Measurements from ENCODE around the gene CAPZA1. TPM values are rescaled to one million over a fixed set of nuclear protein-coding genes. Genes with fewer than 3 reads are reported as not detected.

CAPZA1 gene
- polyA plus RNA-seq, 1 of the 3 experiments (the other 2 are of a cell fraction) = 50.8 TPM

GRCh38 chr1:112711670-112712069 is 92.0 kb downstream of the CAPZA1 start:
- Histone ChIP-seq H3K27ac (ENCODE audit: low read depth in 2 of 2, low read length in 1 of 2) (no peak overlapping the region), H3K36me3 (replicated peaks in 1 of 2; ENCODE audit: control insufficient read depth in 1 of 2, insufficient read depth in 2 of 2, low read length in 1 of 2) (no peaks in the 10 kb centered on the region), H3K9me3 (no peaks in the 10 kb centered on the region), H3F3A (replicated peaks; ENCODE audit: insufficient read depth) (peaks cover 6% of the 10 kb centered on the region), H3K27me3 (ENCODE audit: insufficient read depth) (no peaks in the 10 kb centered on the region), H3K4me1 (ENCODE audit: control insufficient read depth in 1 of 2, insufficient read depth in 2 of 2, low read depth in 1 of 2, low read length in 1 of 2) (peaks cover 0 to 21% of the 10 kb centered on the region in 2 experiments; a peak in 1 of 4 replicates), H3K4me3 (ENCODE audit: low read depth in 2 of 2, low read length in 1 of 2) (no peak overlapping the region), H3K9ac (no peak overlapping the region), H3K79me2 (ENCODE audit: insufficient read depth) (peaks cover 2% of the 10 kb centered on the region), H3K4me2 (no peak overlapping the region), H3K9me2 (no peaks in the 10 kb centered on the region), H4K20me1 (ENCODE audit: insufficient read depth) (no peaks in the 10 kb centered on the region), H2AFZ (ENCODE audit: low read depth) (no peak overlapping the region)
- CTCF ChIA-PET = interaction anchor here (0.6 to 6.2 kb wide), 5 partner anchors 93 to 699 kb away, joined by 3 to 47 read pairs (median 4); no protein-coding TSS in a partner anchor
- DNase-seq = no peak
- 91% methylated on average over 8 of the region's 11 CpGs for WGBS (ENCODE audit: low lambda C conversion rate)
- TF ChIP-seq, protein P1, sequence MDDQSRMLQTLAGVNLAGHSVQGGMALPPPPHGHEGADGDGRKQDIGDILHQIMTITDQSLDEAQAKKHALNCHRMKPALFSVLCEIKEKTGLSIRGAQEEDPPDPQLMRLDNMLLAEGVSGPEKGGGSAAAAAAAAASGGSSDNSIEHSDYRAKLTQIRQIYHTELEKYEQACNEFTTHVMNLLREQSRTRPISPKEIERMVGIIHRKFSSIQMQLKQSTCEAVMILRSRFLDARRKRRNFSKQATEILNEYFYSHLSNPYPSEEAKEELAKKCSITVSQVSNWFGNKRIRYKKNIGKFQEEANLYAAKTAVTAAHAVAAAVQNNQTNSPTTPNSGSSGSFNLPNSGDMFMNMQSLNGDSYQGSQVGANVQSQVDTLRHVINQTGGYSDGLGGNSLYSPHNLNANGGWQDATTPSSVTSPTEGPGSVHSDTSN (IDR thresholded peaks at IDR 0.05) = no peak
- TF ChIP-seq NRF1 (IDR thresholded peaks at IDR 0.05; ENCODE audit: low read depth, low read length) = no peak
- TF ChIP-seq MAX (IDR thresholded peaks at IDR 0.05; ENCODE audit: low read depth) = no peak
- TF ChIP-seq MXI1 (IDR thresholded peaks at IDR 0.05; ENCODE audit: low read depth, low read length) = no peak
- TF ChIP-seq FOXM1 (IDR thresholded peaks at IDR 0.05; ENCODE audit: low read depth) = no peak
- TF ChIP-seq TEAD4 (IDR thresholded peaks at IDR 0.05; ENCODE audit: borderline replicate concordance, insufficient read depth) = no peak
- no peak for TF ChIP-seq RAD21 (IDR thresholded peaks at IDR 0.05; ENCODE audit: low read length)
- TF ChIP-seq GABPA (IDR thresholded peaks at IDR 0.05; ENCODE audit: low read depth) = no peak
- TF ChIP-seq EZH2phosphoT487 (IDR thresholded peaks at IDR 0.05; ENCODE audit: borderline replicate concordance, low read depth) = no peak
- no peak for TF ChIP-seq RXRA (IDR thresholded peaks at IDR 0.05; ENCODE audit: borderline replicate concordance, low read depth)
- no peak for TF ChIP-seq NFIC (IDR thresholded peaks at IDR 0.05; ENCODE audit: borderline replicate concordance)
- TF ChIP-seq CTCF (IDR thresholded peaks at IDR 0.05) = no peak
- TF ChIP-seq USF1 (IDR thresholded peaks at IDR 0.05; ENCODE audit: borderline replicate concordance, low read depth) = no peak
- no peak for TF ChIP-seq MEF2A (IDR thresholded peaks at IDR 0.05; ENCODE audit: borderline replicate concordance, low read depth)
- no peak for TF ChIP-seq GATA2 (CRISPR knock-in tag; IDR thresholded peaks at IDR 0.05)
- TF ChIP-seq RFX5 (IDR thresholded peaks at IDR 0.05; ENCODE audit: low read length) = no peak
- POLR2A ChIA-PET = no interaction called here

All from SK-N-SH (cell line).